HG02938 (cell line): ENCODE measurements around the gene LAG3.

Experiments
- ATAC-seq: cut with Tn5 transposase; IDR thresholded peaks from one replicate; pipeline ENCODE4 v1.9.1; 2021; ENCODE audit warnings: mild to moderate bottlenecking, moderate library complexity; ENCODE audit not compliant: unreplicated experiment

The LAG3 gene

GRCh38 chr12:6787309-6787708 lies 15.0 kb downstream of the LAG3 start:
- ATAC-seq, result no peak

- no peak for ATAC-seq
These were observed 16.9 kb downstream of the LAG3 start, which contains the start of gene CD4 for GRCh38 chr12:6788972-6789924. Gene CD4, plus strand, starts transcription at chr12:6789528. Its CDS starts 10,611 bp downstream, at chr12:6800139.

- no peak for ATAC-seq
These were observed 18.3 kb downstream of the LAG3 start for GRCh38 chr12:6790496-6791150.

GRCh38 chr12:6791931-6792520 lies 19.7 kb downstream of the LAG3 start:
- ATAC-seq, result no peak

- no peak for ATAC-seq
These were observed 20.3 kb downstream of the LAG3 start for GRCh38 chr12:6792522-6793201.

GRCh38 chr12:6795088-6795487 lies 22.8 kb downstream of the LAG3 start:
- ATAC-seq, result no peak

GRCh38 chr12:6796576-6796975 lies 24.3 kb downstream of the LAG3 start:
- ATAC-seq, result no peak

- no peak for ATAC-seq
These were observed 26.8 kb downstream of the LAG3 start for GRCh38 chr12:6799147-6799546.

- no peak for ATAC-seq
These were observed 34.9 kb downstream of the LAG3 start for GRCh38 chr12:6807170-6807569.

- ATAC-seq, result no peak
These were observed 36.7 kb downstream of the LAG3 start for GRCh38 chr12:6809056-6809455.

GRCh38 chr12:6810758-6811157 lies 38.4 kb downstream of the LAG3 start:
- no peak for ATAC-seq

GRCh38 chr12:6813363-6813762 lies 41.0 kb downstream of the LAG3 start:
- no peak for ATAC-seq

GRCh38 chr12:6816598-6816997 lies 44.3 kb downstream of the LAG3 start:
- no peak for ATAC-seq

- ATAC-seq, result no peak
These were observed 44.8 kb downstream of the LAG3 start for GRCh38 chr12:6817098-6817497.

- no peak for ATAC-seq
These were observed 45.4 kb downstream of the LAG3 start for GRCh38 chr12:6817662-6818157.

GRCh38 chr12:6818222-6818621 lies 45.9 kb downstream of the LAG3 start:
- ATAC-seq, result no peak

- no peak for ATAC-seq
These were observed 46.3 kb downstream of the LAG3 start for GRCh38 chr12:6818645-6819044.

GRCh38 chr12:6819106-6820030 lies 47.0 kb downstream of the LAG3 start:
- ATAC-seq, result no peak

GRCh38 chr12:6820166-6820565 lies 47.8 kb downstream of the LAG3 start:
- ATAC-seq, result no peak
